Measurements from ENCODE around the gene ADCY1. TPM values are rescaled to one million over a fixed set of nuclear protein-coding genes. Genes with fewer than 3 reads are reported as not detected.
A peak's percentile ranks its signal among the peaks of the same experiment; 100 is the strongest.

ADCY1 gene
- total and polyA plus RNA-seq, 4 donors, result 0.33 to 20.1 (median 4.1) TPM

DNA sequence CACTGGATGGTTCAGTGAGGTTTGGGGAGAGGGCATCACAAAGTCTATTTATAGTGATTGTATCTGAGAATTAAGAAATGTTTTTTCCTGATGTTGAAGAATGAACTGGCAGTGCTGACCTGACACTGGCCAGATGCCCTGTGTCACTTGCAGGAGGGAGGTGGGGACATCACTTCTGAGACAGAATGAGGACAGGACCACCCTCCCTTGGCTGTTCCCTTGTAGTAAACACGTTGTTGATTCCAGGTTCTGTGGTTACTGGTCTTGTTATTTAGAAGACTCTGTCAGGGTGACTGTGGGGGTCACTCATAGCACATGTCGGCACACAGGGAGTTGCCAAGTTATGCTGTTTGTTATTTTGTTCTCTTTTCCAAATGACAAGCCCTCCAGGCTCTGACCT lies 126.4 kb downstream of the ADCY1 start (continued):
- TF ChIP-seq HNF4A (conservative IDR thresholded peaks at IDR 0.05), result peak; percentile 42 to 64
- no peak for TF ChIP-seq FOXA1 (IDR thresholded peaks at IDR 0.05)
- TF ChIP-seq EGR1 (IDR thresholded peaks at IDR 0.05; ENCODE audit: low read depth in 2 of 2), result no peak
- TF ChIP-seq JUND (IDR thresholded peaks at IDR 0.05), result peak in 1 of 2 donors; percentile 24

DNA sequence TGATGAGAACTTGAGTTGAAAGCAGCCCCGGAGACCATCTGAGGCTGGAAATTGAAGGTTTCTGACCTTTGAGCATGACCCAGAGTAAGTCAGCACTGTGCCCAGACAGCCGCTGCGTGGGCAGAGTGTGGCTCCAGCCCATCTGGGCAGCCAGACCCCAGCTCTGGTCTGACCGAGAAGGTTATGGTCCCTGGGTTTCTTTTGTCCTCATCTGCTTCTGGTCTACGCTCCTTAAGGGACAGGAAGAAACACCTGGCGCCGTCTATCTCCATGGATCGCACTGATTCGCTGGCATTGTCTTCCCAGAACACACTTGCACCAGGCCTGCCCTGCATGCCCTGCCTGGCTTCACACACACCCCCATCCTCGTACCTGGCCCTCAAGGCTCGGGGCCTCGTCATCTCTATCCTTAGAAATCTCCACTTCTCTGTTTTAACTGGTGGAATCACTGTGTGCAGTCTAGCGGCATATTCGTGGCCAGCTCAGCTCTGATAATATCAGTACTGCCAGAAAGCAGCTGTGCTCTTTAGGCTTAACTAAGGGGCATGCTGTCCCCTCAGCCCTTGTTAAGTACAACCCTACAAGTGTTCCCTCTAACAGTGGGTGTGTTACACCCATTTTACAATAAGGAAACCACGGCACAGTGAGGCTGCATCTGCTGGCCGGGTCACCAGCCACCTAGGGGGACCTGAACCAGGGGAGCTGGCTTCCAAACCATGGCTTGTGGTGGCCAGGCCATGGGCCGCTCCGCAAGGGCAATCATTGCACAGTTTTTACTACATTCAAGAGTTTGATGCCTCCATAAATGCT lies 127.7 kb downstream of the ADCY1 start:
- no peak overlapping the region for H3K4me3 ChIP-seq (ENCODE audit: low read depth in 1 of 3, low read length in 3 of 3)
- no peak for DNase-seq (ENCODE audit: low spot score)
- H3K9me3 ChIP-seq (ENCODE audit: control insufficient read depth in 4 of 4, low read length in 3 of 4), result no peaks in the 10 kb centered on the region

More for the DNA sequence above, 127.7 kb downstream of the ADCY1 start:
- Histone ChIP-seq H3K27me3 (ENCODE audit: control insufficient read depth in 4 of 4, insufficient read depth in 4 of 4, low read length in 3 of 4) (no peaks in the 10 kb centered on the region), H3K36me3 (ENCODE audit: control insufficient read depth in 4 of 4, insufficient read depth in 3 of 4, low read depth in 1 of 4, low read length in 3 of 4) (peaks cover 0 to 20% (median 11%) of the 10 kb centered on the region in 4 donors), H3K4me1 (ENCODE audit: control insufficient read depth in 4 of 4, insufficient read depth in 4 of 4, low read length in 3 of 4) (peaks cover 20 to 64% (median 56%) of the 10 kb centered on the region in 4 donors), H3K9ac (ENCODE audit: low read depth in 1 of 2, low read length in 2 of 2) (peak overlapping the region in 1 of 2 donors; percentile 93), H3K27ac (ENCODE audit: low read depth in 1 of 2, low read length in 2 of 2) (peak overlapping the region; percentile 86 to 87)
- TF ChIP-seq RAD21 (IDR thresholded peaks at IDR 0.05) (peak in 1 of 2 donors; percentile 11), HNF4A (conservative IDR thresholded peaks at IDR 0.05) (peak; percentile 73 to 82), FOXA2 (IDR thresholded peaks at IDR 0.05) (peak; percentile 34), YY1 (IDR thresholded peaks at IDR 0.05) (peak; percentile 61), JUND (IDR thresholded peaks at IDR 0.05) (no peak), SP1 (IDR thresholded peaks at IDR 0.05) (peak; percentile 62), EGR1 (IDR thresholded peaks at IDR 0.05; ENCODE audit: low read depth in 2 of 2) (peak; percentile 56 to 82), RXRA (IDR thresholded peaks at IDR 0.05) (peak; percentile 88 to 92), HNF4G (IDR thresholded peaks at IDR 0.05) (no peak)
- TF ChIP-seq, protein P1, sequence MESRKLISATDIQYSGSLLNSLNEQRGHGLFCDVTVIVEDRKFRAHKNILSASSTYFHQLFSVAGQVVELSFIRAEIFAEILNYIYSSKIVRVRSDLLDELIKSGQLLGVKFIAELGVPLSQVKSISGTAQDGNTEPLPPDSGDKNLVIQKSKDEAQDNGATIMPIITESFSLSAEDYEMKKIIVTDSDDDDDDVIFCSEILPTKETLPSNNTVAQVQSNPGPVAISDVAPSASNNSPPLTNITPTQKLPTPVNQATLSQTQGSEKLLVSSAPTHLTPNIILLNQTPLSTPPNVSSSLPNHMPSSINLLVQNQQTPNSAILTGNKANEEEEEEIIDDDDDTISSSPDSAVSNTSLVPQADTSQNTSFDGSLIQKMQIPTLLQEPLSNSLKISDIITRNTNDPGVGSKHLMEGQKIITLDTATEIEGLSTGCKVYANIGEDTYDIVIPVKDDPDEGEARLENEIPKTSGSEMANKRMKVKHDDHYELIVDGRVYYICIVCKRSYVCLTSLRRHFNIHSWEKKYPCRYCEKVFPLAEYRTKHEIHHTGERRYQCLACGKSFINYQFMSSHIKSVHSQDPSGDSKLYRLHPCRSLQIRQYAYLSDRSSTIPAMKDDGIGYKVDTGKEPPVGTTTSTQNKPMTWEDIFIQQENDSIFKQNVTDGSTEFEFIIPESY (IDR thresholded peaks at IDR 0.05), result no peak
- TF ChIP-seq, protein P2, sequence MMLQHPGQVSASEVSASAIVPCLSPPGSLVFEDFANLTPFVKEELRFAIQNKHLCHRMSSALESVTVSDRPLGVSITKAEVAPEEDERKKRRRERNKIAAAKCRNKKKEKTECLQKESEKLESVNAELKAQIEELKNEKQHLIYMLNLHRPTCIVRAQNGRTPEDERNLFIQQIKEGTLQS (IDR thresholded peaks at IDR 0.05), result no peak
- TF ChIP-seq, protein P3, sequence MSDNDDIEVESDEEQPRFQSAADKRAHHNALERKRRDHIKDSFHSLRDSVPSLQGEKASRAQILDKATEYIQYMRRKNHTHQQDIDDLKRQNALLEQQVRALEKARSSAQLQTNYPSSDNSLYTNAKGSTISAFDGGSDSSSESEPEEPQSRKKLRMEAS (IDR thresholded peaks at IDR 0.05), result no peak
- TF ChIP-seq, protein P4, sequence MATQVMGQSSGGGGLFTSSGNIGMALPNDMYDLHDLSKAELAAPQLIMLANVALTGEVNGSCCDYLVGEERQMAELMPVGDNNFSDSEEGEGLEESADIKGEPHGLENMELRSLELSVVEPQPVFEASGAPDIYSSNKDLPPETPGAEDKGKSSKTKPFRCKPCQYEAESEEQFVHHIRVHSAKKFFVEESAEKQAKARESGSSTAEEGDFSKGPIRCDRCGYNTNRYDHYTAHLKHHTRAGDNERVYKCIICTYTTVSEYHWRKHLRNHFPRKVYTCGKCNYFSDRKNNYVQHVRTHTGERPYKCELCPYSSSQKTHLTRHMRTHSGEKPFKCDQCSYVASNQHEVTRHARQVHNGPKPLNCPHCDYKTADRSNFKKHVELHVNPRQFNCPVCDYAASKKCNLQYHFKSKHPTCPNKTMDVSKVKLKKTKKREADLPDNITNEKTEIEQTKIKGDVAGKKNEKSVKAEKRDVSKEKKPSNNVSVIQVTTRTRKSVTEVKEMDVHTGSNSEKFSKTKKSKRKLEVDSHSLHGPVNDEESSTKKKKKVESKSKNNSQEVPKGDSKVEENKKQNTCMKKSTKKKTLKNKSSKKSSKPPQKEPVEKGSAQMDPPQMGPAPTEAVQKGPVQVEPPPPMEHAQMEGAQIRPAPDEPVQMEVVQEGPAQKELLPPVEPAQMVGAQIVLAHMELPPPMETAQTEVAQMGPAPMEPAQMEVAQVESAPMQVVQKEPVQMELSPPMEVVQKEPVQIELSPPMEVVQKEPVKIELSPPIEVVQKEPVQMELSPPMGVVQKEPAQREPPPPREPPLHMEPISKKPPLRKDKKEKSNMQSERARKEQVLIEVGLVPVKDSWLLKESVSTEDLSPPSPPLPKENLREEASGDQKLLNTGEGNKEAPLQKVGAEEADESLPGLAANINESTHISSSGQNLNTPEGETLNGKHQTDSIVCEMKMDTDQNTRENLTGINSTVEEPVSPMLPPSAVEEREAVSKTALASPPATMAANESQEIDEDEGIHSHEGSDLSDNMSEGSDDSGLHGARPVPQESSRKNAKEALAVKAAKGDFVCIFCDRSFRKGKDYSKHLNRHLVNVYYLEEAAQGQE (IDR thresholded peaks at IDR 0.05), result peak; percentile 65
- 48% methylated on average over 18 of the region's 18 CpGs for WGBS

All from liver (tissue), 9 donors.